ENCODE results near the gene CD36.
"Not testable (repeated sequence)": the region's sequence is repeated elsewhere in the genome, so short reads cannot be mapped to it uniquely, and the experiment has no call there.

The CD36 gene

DNA sequence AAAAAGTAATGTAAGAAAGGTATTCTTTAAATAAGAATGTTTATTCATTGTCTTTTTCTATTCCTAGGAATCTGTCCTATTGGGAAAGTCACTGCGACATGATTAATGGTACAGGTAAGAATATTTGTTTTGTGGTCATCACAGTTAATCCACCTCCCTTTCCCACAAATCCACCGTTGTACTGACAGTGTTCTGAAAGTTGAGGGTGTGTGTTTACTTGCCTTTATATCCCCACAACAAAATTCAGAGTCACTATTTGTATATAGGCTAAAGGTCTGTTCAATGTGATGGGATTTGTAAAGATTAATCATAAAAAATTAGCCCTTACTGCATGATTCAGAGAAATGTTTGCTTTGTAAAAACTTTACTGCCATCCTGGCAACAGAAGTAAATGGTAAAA, 27.9 kb downstream of the CD36 start:
- POLR2A ChIA-PET = no interaction called here
- no peak for TF ChIP-seq KLF7 (tag by site-specific recombination; IDR thresholded peaks at IDR 0.05; ENCODE audit: borderline replicate concordance)
- TF ChIP-seq ZNF600 (tag by site-specific recombination; IDR thresholded peaks at IDR 0.05) = no peak
- TF ChIP-seq ZNF664 (tag by site-specific recombination; IDR thresholded peaks at IDR 0.05) = no peak
- no peak for TF ChIP-seq ZNF626 (tag by site-specific recombination; IDR thresholded peaks at IDR 0.05)
- TF ChIP-seq MEIS1 (CRISPR knock-in tag; IDR thresholded peaks at IDR 0.05; ENCODE audit: borderline replicate concordance) = no peak
- TF ChIP-seq ZNF792 (tag by site-specific recombination; IDR thresholded peaks at IDR 0.05) = no peak
- TF ChIP-seq SETDB1 (IDR thresholded peaks at IDR 0.05; ENCODE audit: insufficient read length, low read length) = no peak
- no peak for TF ChIP-seq ZNF555 (tag by site-specific recombination; conservative IDR thresholded peaks at IDR 0.05)
- no peak for TF ChIP-seq ZNF776 (tag by site-specific recombination; IDR thresholded peaks at IDR 0.05; ENCODE audit: borderline replicate concordance)
- no peak for TF ChIP-seq ZFP41 (tag by site-specific recombination; IDR thresholded peaks at IDR 0.05; ENCODE audit: borderline replicate concordance)

DNA sequence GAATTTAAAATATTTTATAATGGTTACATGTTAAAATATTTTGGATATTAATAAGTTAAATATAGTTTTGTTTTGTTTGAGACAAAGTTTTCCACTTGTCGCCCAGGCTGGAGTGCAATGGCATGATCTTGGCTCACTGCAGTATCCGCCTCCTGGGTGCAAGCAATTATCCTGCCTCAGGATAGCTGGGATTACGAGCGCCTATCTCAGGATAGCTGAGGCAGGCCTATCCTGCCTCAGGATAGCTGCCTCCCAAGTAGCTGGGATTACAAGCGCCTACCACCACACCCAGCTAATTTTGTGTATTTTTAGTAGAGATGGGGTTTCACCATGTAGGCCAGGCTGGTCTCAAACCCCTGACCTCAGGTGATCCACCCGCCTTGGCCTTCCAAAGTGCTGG, 30.9 kb downstream of the CD36 start:
- H3K4me3 ChIP-seq (ENCODE audit: low read depth, low read length); H3K27ac ChIP-seq (ENCODE audit: extremely low read depth, low read depth, low read length); POLR2A ChIA-PET; H3K4me1 ChIP-seq (ENCODE audit: control insufficient read depth, insufficient read depth, low read length); CTCF ChIA-PET; H3K36me3 ChIP-seq (ENCODE audit: control insufficient read depth in 2 of 2, insufficient read depth in 1 of 2, low read length in 2 of 2); H3K9me3 ChIP-seq (ENCODE audit: control insufficient read depth, insufficient read depth, low read depth, low read length): not testable (repeated sequence)

More for the DNA sequence above, 27.9 kb downstream of the CD36 start:
- Histone ChIP-seq H3K4me1 (ENCODE audit: control insufficient read depth, insufficient read depth, low read length) (no peaks in the 10 kb centered on the region), H3K27ac (ENCODE audit: extremely low read depth, low read depth, low read length) (no peak overlapping the region), H3K4me3 (ENCODE audit: low read depth, low read length) (no peak overlapping the region), H3K9me3 (ENCODE audit: control insufficient read depth, insufficient read depth, low read depth, low read length) (no peaks in the 10 kb centered on the region), H3K36me3 (ENCODE audit: control insufficient read depth in 2 of 2, insufficient read depth in 1 of 2, low read length in 2 of 2) (no peaks in the 10 kb centered on the region)
- CTCF ChIA-PET = no interaction called here

DNA sequence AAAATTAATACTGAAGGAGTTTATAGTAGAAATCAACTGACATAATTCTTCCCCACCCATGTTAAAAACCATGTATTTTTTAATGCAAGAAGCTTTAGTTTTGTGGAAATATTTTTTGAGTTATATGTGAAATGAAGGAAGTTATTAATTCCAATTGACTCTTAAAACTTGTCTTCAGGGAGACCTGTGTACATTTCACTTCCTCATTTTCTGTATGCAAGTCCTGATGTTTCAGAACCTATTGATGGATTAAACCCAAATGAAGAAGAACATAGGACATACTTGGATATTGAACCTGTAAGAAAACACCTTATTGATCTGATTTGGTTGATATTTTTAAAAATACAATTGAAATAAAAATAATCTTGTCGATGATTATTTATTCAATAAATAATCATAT, 33.3 kb downstream of the CD36 start:
- TF ChIP-seq SETDB1 (IDR thresholded peaks at IDR 0.05; ENCODE audit: insufficient read length, low read length) = no peak
- no peak for TF ChIP-seq ZNF221 (tag by site-specific recombination; IDR thresholded peaks at IDR 0.05; ENCODE audit: borderline replicate concordance)
- TF ChIP-seq, protein P1, sequence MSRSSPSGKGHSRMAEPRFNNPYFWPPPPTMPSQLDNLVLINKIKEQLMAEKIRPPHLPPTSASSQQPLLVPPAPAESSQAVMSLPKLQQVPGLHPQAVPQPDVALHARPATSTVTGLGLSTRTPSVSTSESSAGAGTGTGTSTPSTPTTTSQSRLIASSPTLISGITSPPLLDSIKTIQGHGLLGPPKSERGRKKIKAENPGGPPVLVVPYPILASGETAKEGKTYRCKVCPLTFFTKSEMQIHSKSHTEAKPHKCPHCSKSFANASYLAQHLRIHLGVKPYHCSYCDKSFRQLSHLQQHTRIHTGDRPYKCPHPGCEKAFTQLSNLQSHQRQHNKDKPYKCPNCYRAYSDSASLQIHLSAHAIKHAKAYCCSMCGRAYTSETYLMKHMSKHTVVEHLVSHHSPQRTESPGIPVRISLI (tag by site-specific recombination; IDR thresholded peaks at IDR 0.05) = no peak
- no peak for TF ChIP-seq ZNF214 (tag by site-specific recombination; IDR thresholded peaks at IDR 0.05; ENCODE audit: borderline replicate concordance)
- no peak for TF ChIP-seq ZSCAN30 (tag by site-specific recombination; IDR thresholded peaks at IDR 0.05)
- TF ChIP-seq ZNF146 (tag by site-specific recombination; IDR thresholded peaks at IDR 0.05) = no peak
- TF ChIP-seq ZSCAN16 (tag by site-specific recombination; IDR thresholded peaks at IDR 0.05) = no peak
- TF ChIP-seq, protein P2, sequence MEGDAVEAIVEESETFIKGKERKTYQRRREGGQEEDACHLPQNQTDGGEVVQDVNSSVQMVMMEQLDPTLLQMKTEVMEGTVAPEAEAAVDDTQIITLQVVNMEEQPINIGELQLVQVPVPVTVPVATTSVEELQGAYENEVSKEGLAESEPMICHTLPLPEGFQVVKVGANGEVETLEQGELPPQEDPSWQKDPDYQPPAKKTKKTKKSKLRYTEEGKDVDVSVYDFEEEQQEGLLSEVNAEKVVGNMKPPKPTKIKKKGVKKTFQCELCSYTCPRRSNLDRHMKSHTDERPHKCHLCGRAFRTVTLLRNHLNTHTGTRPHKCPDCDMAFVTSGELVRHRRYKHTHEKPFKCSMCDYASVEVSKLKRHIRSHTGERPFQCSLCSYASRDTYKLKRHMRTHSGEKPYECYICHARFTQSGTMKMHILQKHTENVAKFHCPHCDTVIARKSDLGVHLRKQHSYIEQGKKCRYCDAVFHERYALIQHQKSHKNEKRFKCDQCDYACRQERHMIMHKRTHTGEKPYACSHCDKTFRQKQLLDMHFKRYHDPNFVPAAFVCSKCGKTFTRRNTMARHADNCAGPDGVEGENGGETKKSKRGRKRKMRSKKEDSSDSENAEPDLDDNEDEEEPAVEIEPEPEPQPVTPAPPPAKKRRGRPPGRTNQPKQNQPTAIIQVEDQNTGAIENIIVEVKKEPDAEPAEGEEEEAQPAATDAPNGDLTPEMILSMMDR (tag by site-specific recombination; IDR thresholded peaks at IDR 0.05) = no peak
- no peak for TF ChIP-seq MEIS1 (CRISPR knock-in tag; IDR thresholded peaks at IDR 0.05; ENCODE audit: borderline replicate concordance)
- no peaks in the 10 kb centered on the region for H3K36me3 ChIP-seq (ENCODE audit: control insufficient read depth in 2 of 2, insufficient read depth in 1 of 2, low read length in 2 of 2)
- CTCF ChIA-PET = interaction anchor here (1.2 to 2.4 kb wide), 3 partner anchors 9 to 243 kb away, joined by 3 to 11 read pairs (median 4); no protein-coding TSS in a partner anchor

More for the DNA sequence above, 33.3 kb downstream of the CD36 start:
- H3K4me1 ChIP-seq (ENCODE audit: control insufficient read depth, insufficient read depth, low read length) = no peaks in the 10 kb centered on the region
- H3K27ac ChIP-seq (ENCODE audit: extremely low read depth, low read depth, low read length) = no peak overlapping the region
- H3K4me3 ChIP-seq (ENCODE audit: low read depth, low read length) = no peak overlapping the region
- H3K9me3 ChIP-seq (ENCODE audit: control insufficient read depth, insufficient read depth, low read depth, low read length) = no peaks in the 10 kb centered on the region
- POLR2A ChIA-PET = no interaction called here
